GM18861 (cell line): ENCODE results near the gene SAMD11.
A peak's percentile ranks its signal among the peaks of the same experiment; 100 is the strongest.
"Not testable (repeated sequence)": the region's sequence is repeated elsewhere in the genome, so short reads cannot be mapped to it uniquely, and the experiment has no call there.

Source experiments
- ATAC-seq: cut with Tn5 transposase; IDR thresholded peaks from one replicate; pipeline ENCODE4 v1.9.1; 2021; ENCODE audit not compliant: unreplicated experiment

The SAMD11 gene

DNA sequence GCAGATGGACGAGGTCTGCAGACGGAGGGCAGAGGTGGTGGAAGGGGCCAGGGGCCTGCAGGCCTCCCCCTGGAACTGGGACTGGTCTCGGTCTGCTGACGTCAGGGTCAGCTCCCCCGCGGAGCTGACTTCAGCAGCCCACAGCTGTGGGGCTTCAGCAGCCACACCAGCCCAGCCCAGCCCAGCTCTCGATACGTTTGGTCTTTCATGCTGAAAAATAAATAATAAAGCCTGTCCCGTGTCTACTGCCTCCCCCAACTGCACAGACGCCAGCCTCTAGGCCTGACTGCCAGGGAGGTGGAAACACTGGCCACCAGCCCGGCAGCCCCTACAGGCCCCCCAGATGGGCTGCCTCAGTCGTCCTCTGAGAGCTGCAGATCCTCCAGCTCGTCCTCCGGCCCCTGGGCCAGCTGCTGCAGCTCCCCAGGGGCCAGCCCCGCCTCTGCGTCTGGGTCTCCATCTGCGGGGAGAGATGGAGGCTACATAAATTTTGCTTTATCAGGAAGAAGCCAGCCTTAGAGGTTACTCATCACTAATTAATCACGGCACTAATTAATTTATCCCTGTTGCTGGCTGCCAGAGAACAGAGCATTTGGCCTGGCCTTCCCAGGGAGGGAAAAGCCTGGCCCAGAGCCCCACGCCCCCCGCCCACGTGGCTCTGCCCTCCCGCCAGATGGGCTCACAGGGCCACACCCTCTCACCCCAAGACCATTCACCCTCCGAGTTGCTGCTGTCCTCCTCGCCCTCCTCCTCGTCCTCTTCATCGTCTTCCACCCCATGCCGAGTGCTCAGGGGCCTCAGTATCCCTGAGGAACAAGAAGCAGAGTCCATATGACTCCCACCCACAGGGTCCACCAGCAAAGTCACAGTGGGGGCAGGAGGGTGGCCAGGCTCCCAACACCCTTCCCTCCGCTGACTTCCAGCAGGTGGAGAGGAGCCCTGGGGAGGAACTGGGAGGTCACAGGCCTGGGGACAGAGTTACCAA lies 20.9 kb downstream of the SAMD11 start:
- ATAC-seq: no peak

DNA sequence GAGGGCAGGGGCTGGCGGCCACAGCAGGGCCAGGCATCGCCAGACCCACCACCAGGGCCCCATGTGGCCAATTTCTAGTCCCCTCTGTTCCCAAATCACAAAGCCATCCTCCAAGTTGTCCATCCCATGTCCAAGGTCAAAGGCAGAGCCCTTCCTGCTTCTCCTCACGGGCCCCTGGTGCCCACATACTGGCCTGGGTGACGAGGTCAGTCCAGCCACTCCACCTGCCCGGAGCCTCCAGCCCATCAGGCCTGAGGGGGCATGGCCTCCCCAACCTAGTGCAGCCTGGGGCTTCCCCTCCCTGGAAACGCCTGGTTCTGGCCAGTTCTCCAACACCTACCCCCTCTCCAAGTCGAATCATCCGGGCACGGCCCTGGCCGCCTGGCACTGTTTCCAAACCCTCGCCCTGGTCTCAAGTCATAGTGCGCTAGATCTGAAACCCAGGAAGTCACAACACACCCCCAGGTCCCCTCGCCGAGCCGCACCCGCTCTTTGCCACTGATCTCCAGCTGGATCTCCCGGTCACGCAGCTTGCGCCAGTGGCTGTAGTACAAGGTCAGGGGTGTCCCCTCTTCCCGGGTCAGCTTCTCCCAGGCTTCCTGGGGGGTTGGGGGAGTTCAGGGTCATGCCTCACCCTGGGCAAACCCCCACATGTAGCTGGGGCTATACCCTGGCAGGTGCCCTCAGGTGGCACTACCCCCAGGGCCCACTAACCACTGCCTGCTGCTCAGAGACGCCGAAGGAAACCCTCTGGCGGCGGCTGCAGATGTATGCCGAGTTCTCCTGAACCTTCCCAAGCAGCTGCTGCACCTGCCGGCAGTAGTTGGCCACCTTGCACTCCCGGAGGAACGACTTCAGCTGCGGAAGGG lies 22.2 kb downstream of the SAMD11 start:
- no peak for ATAC-seq

GRCh38 chr1:946811-947210 lies 23.1 kb downstream of the SAMD11 start:
- not testable (repeated sequence) for ATAC-seq

DNA sequence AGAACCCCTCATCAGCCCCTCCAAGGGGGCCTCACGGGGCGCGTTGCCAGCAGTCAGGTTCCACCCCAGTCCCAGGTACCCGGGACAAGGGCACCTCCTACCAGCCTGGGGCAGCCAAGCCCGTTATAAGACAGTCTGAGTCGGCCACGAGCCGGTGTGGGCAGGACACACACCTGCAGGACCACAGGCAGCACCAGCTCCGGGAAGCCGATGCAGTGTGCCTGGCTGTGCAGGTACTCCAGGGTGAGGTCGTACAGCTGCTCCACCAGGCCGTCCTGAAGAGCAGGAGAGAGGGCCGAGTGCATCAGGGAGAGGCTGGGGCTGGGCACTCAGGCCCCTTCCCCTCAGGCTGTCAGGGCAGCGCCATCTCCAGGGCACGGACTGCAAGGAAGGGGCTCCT lies 24.2 kb downstream of the SAMD11 start:
- ATAC-seq: no peak

DNA sequence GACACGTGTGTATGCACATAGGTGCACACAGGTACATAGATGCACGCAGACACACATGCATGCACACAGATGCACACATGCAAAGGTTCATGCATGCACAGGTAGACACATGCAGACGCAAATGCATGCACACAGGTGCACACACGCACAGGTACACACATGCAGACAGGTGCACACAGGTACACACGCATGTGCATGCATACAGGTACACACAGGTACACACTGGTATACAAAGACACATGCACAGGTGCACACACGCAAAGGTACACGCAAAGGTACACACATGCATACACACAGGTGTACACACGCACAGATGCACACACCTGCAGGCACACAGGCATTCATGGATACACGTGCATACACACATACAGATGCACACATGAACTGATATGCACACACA lies 26.5 kb downstream of the SAMD11 start:
- no peak for ATAC-seq

DNA sequence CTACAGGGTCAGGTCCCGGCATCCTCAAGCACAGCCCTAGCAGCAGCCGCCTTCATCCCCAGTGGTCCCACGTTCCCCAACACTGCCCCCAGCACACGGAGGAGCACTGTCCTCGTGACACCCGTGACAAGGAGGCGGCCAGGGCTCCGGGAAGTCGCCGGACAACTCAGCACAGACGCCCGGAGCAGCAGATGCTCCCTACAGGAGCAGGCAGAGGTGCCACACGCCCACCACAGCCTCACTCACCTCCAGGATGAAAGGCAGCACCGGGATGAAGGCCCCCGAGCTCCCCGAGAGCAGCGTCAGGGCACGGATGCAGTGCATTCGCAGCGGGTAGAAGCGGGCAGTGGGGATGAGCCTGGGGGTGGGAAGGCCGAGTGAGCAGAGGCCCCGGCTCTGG lies 27.2 kb downstream of the SAMD11 start:
- no peak for ATAC-seq

GRCh38 chr1:951364-951763 lies 27.6 kb downstream of the SAMD11 start:
- no peak for ATAC-seq

GRCh38 chr1:952201-952600 lies 28.5 kb downstream of the SAMD11 start:
- ATAC-seq: no peak

DNA sequence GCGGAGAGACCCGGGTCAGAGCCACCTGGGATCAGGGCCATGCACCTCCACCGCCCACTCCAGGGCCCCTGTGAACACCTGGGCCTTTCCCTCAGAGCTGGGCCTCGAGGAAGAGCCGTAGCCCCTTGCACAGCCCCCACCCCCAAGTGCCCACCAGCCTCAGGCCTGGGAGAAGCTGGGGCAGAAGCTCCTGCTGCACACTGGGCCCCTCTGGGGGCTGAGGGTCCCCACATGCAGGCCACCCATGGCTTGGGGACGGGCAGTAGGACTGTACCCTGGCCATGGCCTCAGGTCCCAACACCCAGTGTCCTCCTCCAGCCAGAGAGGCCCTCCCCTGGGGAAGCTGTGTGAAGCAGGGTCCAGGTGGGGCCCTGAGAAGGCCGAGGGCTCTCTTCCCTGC lies 28.9 kb downstream of the SAMD11 start:
- no peak for ATAC-seq

DNA sequence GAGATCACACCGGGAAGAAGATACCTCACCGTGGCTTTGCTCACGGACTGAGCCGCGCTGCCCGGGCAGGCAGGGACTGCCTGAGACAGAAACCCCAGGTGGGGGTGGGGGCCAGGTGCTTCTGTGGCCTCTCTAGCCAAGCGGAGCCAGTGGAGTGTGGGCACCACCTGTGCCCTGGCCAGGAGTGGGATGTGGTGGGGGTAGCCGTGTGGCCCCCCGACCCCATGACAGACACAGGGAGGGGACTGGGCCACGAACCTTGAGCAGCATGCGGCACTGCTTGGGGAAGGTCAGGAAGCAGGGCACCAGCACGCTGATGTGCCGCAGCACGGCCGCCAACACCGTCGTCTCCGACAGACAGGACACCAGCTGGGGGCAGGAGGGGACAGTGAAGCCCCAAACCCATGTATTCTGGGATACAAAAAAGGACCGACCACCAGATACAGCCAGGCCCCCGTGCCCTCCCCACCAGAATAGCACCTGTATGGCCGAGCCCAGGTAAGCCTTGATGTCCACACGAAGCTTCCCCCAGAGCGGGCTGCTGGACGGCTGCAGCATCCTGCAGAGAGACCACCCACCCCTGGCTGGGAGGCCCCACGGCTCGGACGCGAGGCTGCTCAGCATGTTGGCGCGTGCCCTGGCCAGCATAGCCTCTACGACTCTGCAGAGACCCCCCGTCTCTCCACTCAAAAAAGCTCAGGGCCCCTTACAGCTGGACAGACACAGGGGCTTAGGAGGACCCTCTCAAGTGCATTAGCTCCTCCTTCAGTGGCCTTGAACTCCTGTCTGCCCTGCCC lies 30.0 kb downstream of the SAMD11 start:
- ATAC-seq: no peak

GRCh38 chr1:954927-955326 lies 31.2 kb downstream of the SAMD11 start:
- ATAC-seq: no peak

DNA sequence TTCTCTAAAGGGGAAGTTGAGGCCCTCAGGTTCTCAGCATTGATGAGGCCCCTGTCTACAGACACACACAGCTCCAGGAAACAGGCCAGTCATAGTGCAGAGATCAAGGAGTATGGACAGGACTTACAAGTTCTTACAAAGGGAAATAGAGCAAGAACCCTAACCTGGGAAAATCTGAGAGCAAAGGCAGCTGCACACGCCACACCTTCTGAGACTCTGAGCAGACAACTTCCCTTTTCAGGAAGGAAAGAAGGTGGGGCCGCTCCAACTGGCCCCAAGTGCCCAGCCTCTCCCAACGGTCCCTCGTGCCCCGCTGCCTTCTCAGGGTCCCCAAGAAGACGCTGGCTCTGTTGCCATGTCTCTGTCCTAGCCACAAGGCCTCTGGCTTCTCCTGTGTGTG lies 31.8 kb downstream of the SAMD11 start:
- ATAC-seq: no peak

DNA sequence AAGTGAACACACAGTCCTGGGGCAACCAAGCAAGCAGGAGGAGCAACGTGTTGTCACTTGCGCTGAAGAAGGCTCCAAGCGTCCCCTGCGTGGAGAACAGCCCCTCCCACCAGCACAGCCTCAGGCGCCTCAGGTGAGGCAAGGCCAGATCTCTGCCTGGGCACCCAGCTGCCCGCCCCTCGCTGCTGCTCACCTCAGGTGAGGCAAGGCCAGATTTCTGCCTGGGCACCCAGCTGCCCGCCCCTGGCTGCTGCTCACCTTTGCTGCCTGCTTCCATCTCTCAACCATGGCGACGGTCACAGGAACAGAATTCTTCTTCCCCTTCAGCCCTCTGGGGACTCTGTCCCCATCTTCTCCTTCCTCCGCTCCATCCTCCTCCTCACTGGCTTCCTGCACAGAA lies 32.9 kb downstream of the SAMD11 start:
- no peak for ATAC-seq

- ATAC-seq: peak; percentile 61
These were observed 35.4 kb downstream of the SAMD11 start, which contains the start of gene NOC2L for GRCh38 chr1:958823-959730. Gene NOC2L (minus strand): TSS chr1:959256. CDS start chr1:959240, 16 bp downstream.

DNA sequence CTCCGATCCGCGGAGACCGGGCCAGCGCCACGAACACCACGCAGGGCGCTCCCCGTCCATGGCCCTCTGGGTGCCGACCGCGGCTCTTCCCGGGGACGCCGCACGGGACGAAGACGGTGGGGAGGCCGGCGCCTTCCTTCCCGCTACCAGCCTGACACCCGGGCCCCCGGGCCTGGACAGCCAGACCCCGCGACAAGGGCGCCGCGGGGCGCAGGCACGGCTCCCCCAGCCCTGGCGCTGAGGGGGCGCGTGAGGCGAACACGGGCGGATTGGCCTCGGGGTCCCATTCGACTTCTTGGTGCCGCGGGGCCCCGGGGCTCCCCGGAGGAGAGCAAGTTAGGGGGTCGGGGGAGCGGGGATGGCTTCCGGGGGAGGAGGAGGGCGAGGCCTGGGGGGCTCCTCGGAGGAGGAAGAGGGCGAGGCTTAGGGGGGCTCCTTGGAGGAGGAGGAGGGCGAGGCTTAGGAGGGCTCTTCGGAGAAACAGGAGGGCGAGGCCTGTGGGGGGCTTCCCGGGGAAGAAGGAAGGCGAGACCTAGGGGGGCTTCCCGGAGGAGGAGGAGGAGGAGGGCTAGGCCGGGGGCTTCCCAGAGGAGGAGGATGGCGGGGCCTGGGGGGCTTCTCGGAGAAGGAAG lies 36.1 kb downstream of the SAMD11 start:
- ATAC-seq: no peak

DNA sequence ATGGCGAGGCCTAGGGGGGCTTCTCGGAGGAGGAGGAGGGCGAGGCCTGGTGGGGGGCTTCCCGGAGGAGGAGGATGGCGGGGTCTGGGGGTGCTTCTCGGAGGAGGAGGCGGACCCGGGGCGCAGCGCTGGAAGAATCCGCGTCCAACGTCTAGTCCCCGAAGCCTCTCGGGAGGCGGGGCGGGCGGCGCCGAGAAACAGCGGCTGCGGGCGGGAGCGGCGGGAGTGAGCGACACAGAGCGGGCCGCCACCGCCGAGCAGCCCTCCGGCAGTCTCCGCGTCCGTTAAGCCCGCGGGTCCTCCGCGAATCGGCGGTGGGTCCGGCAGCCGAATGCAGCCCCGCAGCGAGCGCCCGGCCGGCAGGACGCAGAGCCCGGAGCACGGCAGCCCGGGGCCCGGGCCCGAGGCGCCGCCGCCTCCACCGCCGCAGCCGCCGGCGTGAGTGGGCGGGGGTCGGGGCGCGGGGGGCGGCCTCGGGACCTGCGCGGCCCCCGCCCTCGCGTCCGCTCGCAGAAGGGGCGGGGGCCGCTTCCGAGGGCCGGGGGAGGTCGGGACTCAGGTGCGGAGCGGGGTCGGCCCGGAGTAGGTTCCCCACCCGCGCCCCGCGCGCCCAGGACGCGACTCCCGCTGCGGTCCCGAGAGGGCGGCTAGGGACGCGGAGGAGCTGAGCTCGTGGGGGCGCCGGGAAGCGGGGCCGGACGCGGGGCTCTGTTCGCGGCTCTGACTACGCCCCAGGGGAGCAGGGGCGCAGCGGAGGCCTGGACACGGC lies 36.8 kb downstream of the SAMD11 start, which contains the start of gene KLHL17:
Gene KLHL17, plus strand, starts transcription at position 222 of the 769 bp plus-strand sequence. Its CDS starts 110 bp downstream, at position 332.
- no peak for ATAC-seq

GRCh38 chr1:961132-961669 lies 37.5 kb downstream of the SAMD11 start:
- ATAC-seq: no peak
